Measurements from ENCODE around the gene PTPN11. TPM values are rescaled to one million over a fixed set of nuclear protein-coding genes. Genes with fewer than 3 reads are reported as not detected.
A peak's percentile ranks its signal among the peaks of the same experiment; 100 is the strongest.

Gene PTPN11
- total and polyA plus RNA-seq, 8 donors: 16.3 to 114 (median 67.5) TPM

- Histone ChIP-seq H3K4me3 (no peak overlapping the region), H3K27ac (no peak overlapping the region), H3K27me3 (no peaks in the 10 kb centered on the region), H3K9me3 (no peaks in the 10 kb centered on the region), H3K4me1 (peaks cover 7 to 27% (median 15%) of the 10 kb centered on the region in 4 donors), H3K36me3 (peaks cover 0 to 6% (median 0%) of the 10 kb centered on the region in 4 donors)
- intact Hi-C loops (cut with DNase I; ENCODE audit: low total_unique reads): no loop called here
- no peak for DNase-seq
- WGBS, 5 donors: 85 to 95% (median 92%) methylated on average over 3 of the region's 3 CpGs
- TF ChIP-seq POLR2AphosphoS5 (IDR thresholded peaks at IDR 0.05) (no peak), POLR2A (IDR thresholded peaks at IDR 0.05) (no peak), EP300 (IDR thresholded peaks at IDR 0.05) (no peak)
- TF ChIP-seq, protein P1, sequence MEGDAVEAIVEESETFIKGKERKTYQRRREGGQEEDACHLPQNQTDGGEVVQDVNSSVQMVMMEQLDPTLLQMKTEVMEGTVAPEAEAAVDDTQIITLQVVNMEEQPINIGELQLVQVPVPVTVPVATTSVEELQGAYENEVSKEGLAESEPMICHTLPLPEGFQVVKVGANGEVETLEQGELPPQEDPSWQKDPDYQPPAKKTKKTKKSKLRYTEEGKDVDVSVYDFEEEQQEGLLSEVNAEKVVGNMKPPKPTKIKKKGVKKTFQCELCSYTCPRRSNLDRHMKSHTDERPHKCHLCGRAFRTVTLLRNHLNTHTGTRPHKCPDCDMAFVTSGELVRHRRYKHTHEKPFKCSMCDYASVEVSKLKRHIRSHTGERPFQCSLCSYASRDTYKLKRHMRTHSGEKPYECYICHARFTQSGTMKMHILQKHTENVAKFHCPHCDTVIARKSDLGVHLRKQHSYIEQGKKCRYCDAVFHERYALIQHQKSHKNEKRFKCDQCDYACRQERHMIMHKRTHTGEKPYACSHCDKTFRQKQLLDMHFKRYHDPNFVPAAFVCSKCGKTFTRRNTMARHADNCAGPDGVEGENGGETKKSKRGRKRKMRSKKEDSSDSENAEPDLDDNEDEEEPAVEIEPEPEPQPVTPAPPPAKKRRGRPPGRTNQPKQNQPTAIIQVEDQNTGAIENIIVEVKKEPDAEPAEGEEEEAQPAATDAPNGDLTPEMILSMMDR (IDR thresholded peaks at IDR 0.05): no peak
Observed at GRCh38 chr12:112374166-112374740, 44.5 kb upstream of the PTPN11 start.

GRCh38 chr12:112375105-112375504 lies 43.6 kb upstream of the PTPN11 start:
- Histone ChIP-seq H3K27ac (no peak overlapping the region), H3K4me3 (no peak overlapping the region), H3K9me3 (no peaks in the 10 kb centered on the region), H3K36me3 (peaks cover 0 to 6% (median 0%) of the 10 kb centered on the region in 4 donors), H3K27me3 (no peaks in the 10 kb centered on the region), H3K4me1 (peaks cover 7 to 29% (median 15%) of the 10 kb centered on the region in 4 donors)
- TF ChIP-seq EP300 (IDR thresholded peaks at IDR 0.05): no peak
- TF ChIP-seq POLR2AphosphoS5 (IDR thresholded peaks at IDR 0.05): no peak
- TF ChIP-seq POLR2A (IDR thresholded peaks at IDR 0.05): no peak
- TF ChIP-seq, protein P1 (IDR thresholded peaks at IDR 0.05): no peak
- 62 to 74% (median 65%) methylated on average over 5 of the region's 5 CpGs for WGBS, 5 donors
- intact Hi-C loops (cut with DNase I; ENCODE audit: low total_unique reads): no loop called here
- DNase-seq: peak in 1 of 2 donors; percentile 13

DNA sequence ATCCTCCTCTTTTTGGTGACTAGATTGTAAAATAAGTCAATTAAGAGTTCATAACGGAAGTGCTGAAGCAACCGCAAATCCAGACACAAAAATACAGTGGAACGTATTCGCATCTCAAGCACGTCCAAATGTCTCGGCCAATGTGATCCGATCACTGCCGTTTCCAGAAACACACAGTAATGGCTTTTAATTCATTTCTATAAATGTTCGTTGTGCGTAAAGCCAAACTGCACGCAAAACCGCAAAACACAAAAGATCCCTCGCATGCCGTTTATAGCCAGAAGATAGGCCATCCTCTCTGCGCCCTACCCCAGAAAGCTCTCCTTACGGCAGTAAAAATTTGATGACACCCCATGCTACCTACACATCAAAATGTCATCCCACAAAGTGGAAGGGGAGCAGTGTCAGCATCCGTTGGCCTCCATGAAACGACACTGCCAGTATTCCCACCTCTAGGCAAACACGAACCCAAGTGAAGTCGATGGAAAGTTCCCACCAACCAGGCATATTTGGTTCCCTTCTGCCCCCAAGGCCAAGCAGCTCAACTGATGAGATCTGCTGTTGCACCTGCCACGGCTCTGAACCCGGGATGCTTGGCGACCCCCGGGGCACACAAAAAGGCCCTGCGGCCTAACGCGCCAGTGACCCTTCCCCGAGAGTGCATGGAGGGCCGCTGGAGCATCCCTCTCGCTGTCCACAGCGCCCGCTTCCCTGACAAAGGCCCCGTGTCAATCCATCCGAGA lies 37.9 kb upstream of the PTPN11 start:
- 47 to 65% (median 50%) methylated on average over 32 to 34 of the region's 34 CpGs for WGBS, 5 donors
- Histone ChIP-seq H3K4me1 (peaks cover 8 to 32% (median 26%) of the 10 kb centered on the region in 4 donors), H3K36me3 (no peaks in the 10 kb centered on the region), H3K27me3 (no peaks in the 10 kb centered on the region), H3K27ac (peak overlapping the region in 4 of 5 donors; percentile 83 to 91 (median 86)), H3K9me3 (no peaks in the 10 kb centered on the region), H3K4me3 (peak overlapping the region; percentile 91 to 99 (median 96))
- intact Hi-C loops (cut with DNase I; ENCODE audit: low total_unique reads): loop anchor here (10.0 kb wide), 1 partner anchor 126 kb away; no protein-coding TSS in a partner anchor
- DNase-seq: peak in 1 of 2 donors; percentile 23
- TF ChIP-seq, protein P1 (IDR thresholded peaks at IDR 0.05): no peak
- TF ChIP-seq POLR2A (IDR thresholded peaks at IDR 0.05): no peak
- TF ChIP-seq POLR2AphosphoS5 (IDR thresholded peaks at IDR 0.05): no peak
- TF ChIP-seq EP300 (IDR thresholded peaks at IDR 0.05): no peak

GRCh38 chr12:112381406-112381882 lies 37.3 kb upstream of the PTPN11 start:
- H3K9me3 ChIP-seq: no peaks in the 10 kb centered on the region
- TF ChIP-seq POLR2A (IDR thresholded peaks at IDR 0.05) (no peak), POLR2AphosphoS5 (IDR thresholded peaks at IDR 0.05) (no peak), EP300 (IDR thresholded peaks at IDR 0.05) (no peak)
- TF ChIP-seq, protein P1 (IDR thresholded peaks at IDR 0.05): no peak
- intact Hi-C loops (cut with DNase I; ENCODE audit: low total_unique reads): loop anchor here (10.0 kb wide), 1 partner anchor 127 kb away; no protein-coding TSS in a partner anchor
- H3K27me3 ChIP-seq: no peaks in the 10 kb centered on the region
- peak overlapping the region; percentile 83 to 93 (median 87) for H3K27ac ChIP-seq
- peak overlapping the region; percentile 91 to 99 (median 96) for H3K4me3 ChIP-seq
- no peaks in the 10 kb centered on the region for H3K36me3 ChIP-seq
- DNase-seq: peak; percentile 27 to 62
- 0 to 27% (median 1%) methylated on average over 15 to 33 of the region's 33 CpGs for WGBS, 5 donors
- peaks cover 8 to 32% (median 26%) of the 10 kb centered on the region in 4 donors for H3K4me1 ChIP-seq

Data from stomach (tissue), 9 donors.